HG03565 (cell line): Measurements from ENCODE around the gene ALDH3B2.

Experiments used
- ATAC-seq: cut with Tn5 transposase; IDR thresholded peaks from one replicate; pipeline ENCODE4 v1.9.1; 2021; ENCODE audit warnings: mild to moderate bottlenecking, moderate library complexity; ENCODE audit not compliant: unreplicated experiment

Gene ALDH3B2

DNA sequence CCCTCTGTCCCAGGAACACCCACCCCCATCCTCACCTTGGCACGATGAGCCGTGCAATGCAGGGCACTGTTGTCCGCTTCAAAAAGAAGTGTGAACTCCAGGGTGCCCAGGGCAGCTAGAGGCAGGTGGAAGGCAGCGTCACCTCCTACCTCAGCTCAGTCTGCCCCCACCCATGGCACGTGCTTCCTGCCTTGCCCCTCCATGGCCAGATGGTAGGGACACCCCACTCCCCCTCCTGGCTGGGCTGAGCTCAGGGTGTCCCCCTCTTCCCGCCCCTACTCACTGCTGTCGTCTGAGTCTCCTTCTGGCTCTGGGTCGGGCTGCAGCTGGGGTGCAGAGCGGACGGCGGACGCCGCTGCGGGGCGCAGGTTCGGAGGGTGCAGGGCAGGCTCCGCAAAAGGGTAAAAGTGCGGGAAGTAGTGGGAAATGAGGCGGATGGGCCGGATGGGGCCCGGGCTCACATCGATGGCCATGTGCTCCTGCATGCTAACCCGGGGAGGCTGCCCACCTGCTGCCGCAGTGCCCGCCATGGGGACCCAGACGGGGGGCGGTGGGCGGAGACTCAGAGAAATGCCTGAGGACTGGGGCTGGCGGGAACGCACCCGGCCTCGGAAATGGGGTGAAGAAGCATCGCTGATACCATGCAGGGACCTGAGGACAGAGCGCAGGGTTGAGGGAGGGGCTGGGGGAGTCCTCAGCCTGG, 58.5 kb downstream of the ALDH3B2 start:
- ATAC-seq: no peak

DNA sequence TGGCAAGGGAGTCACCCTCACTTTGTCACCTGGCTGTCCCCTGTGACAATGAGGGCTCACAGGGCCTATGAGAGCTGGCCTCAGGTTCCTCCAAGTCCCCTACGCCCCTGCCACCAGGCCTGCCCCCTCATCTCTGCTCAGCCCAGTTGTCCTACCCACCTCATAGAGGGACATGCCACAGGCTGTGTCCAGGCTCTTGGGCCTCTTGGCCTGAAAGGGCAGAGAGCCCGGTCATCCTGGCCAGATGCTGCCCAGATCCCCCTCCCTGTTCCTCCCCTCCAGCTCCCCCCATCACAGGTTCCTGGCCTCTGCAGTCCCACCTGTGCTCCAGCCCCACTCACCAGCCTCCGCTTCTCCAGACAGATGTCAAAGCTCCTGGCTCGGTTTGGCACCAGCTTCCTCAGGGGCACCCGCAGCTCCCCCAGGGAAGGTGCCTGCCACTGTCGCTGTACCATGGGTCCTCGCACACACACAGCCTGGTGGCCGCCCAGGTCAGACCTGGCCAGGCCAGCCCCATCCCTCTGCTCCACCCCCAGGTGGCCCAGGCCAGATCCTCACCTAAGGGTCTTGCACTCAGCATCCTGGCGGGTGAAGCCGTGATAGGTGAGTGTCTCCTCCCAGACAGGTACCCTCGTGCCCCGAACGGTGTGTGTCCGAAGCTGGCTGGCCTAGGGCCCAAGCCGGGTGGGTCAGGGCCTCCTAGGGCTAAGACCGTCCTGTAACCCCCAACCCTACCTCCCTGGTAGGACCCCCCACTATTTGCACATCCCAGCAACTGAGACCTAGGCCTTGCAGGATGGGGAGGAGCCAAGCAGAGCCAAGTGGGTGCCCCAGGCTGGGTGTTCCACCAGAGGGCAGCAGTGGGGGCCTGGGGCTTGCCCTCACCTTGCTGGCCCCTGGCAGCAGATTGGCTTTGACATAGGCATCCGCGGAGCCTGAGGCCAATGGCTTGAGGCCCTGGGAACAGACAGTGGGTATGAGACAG, 59.4 kb downstream of the ALDH3B2 start:
- no peak for ATAC-seq

GRCh38 chr11:67613960-67614715, 60.3 kb downstream of the ALDH3B2 start:
- peak; percentile 52 for ATAC-seq

- peak; percentile 4 for ATAC-seq
Measured at GRCh38 chr11:67613313-67613959, 61.0 kb downstream of the ALDH3B2 start.

- no peak for ATAC-seq
Measured at GRCh38 chr11:67612751-67613150, 61.7 kb downstream of the ALDH3B2 start.
